ENCODE data around the gene FREY1. TPM values are rescaled to one million over a fixed set of nuclear protein-coding genes. Genes with fewer than 3 reads are reported as not detected.

FREY1 gene
- total and polyA plus RNA-seq, 2 donors (not counting 1 experiment from before 2014, with no cell fraction given), result 0.82 to 6.6 TPM

DNA sequence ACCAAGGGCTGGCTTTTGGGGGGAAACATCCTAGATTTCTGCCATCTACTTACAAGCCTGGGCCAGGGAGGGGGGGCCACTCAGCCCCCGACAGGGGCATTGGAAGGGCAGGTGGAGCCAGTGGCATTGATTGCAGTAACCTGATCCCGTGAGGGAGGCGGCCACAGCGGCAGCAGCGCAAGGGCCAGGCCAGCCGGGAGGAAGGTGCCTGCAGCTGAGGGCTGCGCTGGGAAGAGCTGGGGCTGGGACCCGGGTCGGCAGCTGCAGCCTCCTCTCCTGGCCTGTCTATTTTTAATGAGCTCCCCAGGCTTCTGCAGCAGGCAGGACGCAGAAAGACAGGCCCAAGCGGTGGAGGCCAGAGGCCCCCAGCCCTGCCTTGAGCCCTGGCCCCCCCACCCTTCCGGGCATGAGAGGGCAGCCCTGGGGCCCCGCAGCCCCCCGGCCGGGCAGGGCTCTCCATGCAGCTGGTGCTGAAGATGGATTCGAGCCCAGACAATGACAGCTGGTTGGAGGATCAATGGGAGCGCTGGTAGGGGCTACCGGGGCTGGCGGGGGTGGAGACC is 10.6 kb downstream of the FREY1 start:
- intact Hi-C loops (cut with micrococcal nuclease), result no loop called here
- H3K4me1 Mint-ChIP-seq, result peaks cover 12% of the 10 kb centered on the region
- peaks cover 12 to 17% of the 10 kb centered on the region in 2 donors for H3K4me1 ChIP-seq (ENCODE audit: control insufficient read depth in 2 of 2, insufficient read depth in 2 of 2, low read length in 2 of 2)
- WGBS (ENCODE audit: insufficient coverage), result 32% methylated on average over 19 of the region's 19 CpGs
- CTCF ChIA-PET, result interaction anchor here (3.3 kb wide), 1 partner anchor 69 kb away, joined by 12 read pairs; no protein-coding TSS in a partner anchor
- no peaks in the 10 kb centered on the region for H3K9me3 Mint-ChIP-seq (ENCODE audit: insufficient read depth)
- no peak overlapping the region for H3K4me3 ChIP-seq (ENCODE audit: control extremely low read depth in 1 of 5, extremely low read depth in 1 of 5, insufficient read depth in 1 of 5, low read depth in 2 of 5, low read length in 4 of 5)
- TF ChIP-seq, protein P1, sequence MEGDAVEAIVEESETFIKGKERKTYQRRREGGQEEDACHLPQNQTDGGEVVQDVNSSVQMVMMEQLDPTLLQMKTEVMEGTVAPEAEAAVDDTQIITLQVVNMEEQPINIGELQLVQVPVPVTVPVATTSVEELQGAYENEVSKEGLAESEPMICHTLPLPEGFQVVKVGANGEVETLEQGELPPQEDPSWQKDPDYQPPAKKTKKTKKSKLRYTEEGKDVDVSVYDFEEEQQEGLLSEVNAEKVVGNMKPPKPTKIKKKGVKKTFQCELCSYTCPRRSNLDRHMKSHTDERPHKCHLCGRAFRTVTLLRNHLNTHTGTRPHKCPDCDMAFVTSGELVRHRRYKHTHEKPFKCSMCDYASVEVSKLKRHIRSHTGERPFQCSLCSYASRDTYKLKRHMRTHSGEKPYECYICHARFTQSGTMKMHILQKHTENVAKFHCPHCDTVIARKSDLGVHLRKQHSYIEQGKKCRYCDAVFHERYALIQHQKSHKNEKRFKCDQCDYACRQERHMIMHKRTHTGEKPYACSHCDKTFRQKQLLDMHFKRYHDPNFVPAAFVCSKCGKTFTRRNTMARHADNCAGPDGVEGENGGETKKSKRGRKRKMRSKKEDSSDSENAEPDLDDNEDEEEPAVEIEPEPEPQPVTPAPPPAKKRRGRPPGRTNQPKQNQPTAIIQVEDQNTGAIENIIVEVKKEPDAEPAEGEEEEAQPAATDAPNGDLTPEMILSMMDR (IDR thresholded peaks at IDR 0.05), result no peak
- TF ChIP-seq EZH2 (IDR thresholded peaks at IDR 0.05; ENCODE audit: borderline replicate concordance, insufficient read depth, low read depth, low read length, poor library complexity, severe bottlenecking), result no peak
- peaks cover 0 to 53% (median 24%) of the 10 kb centered on the region in 4 experiments for H3K27me3 ChIP-seq (replicated peaks in 1 of 4; ENCODE audit: control extremely low read depth in 1 of 4, control insufficient read depth in 3 of 4, insufficient read depth in 4 of 4, low read length in 3 of 4)
- H3K79me2 ChIP-seq (ENCODE audit: control insufficient read depth, insufficient read depth, low read length), result no peaks in the 10 kb centered on the region
- peaks cover 0 to 12% (median 0%) of the 10 kb centered on the region in 3 donors for H3K9me3 ChIP-seq (ENCODE audit: control extremely low read depth in 1 of 3, control insufficient read depth in 2 of 3, insufficient read depth in 1 of 3, low read length in 2 of 3)
- no peak overlapping the region for H3K4me2 ChIP-seq (replicated peaks; ENCODE audit: low read depth, low read length, poor library complexity, severe bottlenecking)
- H3K9ac ChIP-seq (ENCODE audit: low read length), result no peak overlapping the region
- no peak overlapping the region for H3K27ac ChIP-seq (ENCODE audit: low read length in 2 of 2)
- no peak overlapping the region for H3K27ac Mint-ChIP-seq
- H3K4me3 Mint-ChIP-seq, result no peak overlapping the region
- ATAC-seq (ENCODE audit: low read depth) (no peak), DNase-seq (no peak)
- no peaks in the 10 kb centered on the region for H3K36me3 ChIP-seq (replicated peaks in 1 of 2; ENCODE audit: control extremely low read depth in 1 of 2, control insufficient read depth in 1 of 2, extremely low read depth in 1 of 2, insufficient read depth in 2 of 2, low read length in 1 of 2)
- POLR2A ChIA-PET, result no interaction called here
- no peaks in the 10 kb centered on the region for H4K20me1 ChIP-seq (ENCODE audit: control insufficient read depth, insufficient read depth, low read length, poor library complexity, severe bottlenecking)
- no peak overlapping the region for H2AFZ ChIP-seq (ENCODE audit: insufficient read depth, low read depth, low read length, poor library complexity, severe bottlenecking)
- H3K27me3 Mint-ChIP-seq, result peaks cover 35% of the 10 kb centered on the region

DNA sequence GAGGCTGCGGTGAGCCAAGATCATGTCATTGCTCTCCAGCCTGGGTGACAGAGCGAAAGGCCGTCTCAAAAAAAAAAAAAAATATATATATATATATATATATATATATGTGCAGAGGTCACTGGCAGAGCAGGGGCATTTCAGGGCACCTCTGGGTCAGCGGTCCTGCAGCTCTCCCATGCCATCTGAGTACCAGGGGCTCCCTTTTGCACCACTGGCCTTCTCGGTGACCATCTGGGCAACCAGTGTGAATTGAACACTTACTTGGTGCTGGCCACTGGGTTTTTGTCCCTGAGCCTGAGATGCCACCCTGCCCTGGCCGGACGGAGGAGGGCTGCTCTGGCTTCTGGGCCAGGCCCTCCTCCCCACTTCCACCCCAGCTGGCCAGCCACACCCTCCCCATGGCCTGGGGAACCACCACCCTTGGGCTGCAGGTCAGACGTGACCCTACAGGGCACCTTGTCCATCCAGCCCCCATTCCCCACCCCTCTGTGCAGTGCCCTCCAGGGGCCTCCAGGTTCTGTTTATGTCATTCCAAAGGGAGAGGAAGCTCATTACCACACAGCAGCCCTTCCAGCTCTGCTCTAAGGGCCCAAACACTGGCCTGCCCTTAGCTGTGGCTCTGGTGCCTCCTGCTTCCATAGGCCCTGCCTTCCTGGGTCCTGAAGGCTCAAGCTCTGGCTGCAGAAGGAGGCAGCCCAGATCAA is 11.4 kb downstream of the FREY1 start:
- no peak overlapping the region for H3K9ac ChIP-seq (ENCODE audit: low read length)
- WGBS (ENCODE audit: insufficient coverage), result 89% methylated on average over 5 of the region's 8 CpGs
- TF ChIP-seq EZH2 (IDR thresholded peaks at IDR 0.05; ENCODE audit: borderline replicate concordance, insufficient read depth, low read depth, low read length, poor library complexity, severe bottlenecking), result no peak
- TF ChIP-seq, protein P1 (IDR thresholded peaks at IDR 0.05), result no peak
- ChIA-PET CTCF (no interaction called here), POLR2A (no interaction called here)
- DNase-seq (no peak), ATAC-seq (ENCODE audit: low read depth) (no peak)
- peaks cover 12 to 16% of the 10 kb centered on the region in 2 donors for H3K4me1 ChIP-seq (ENCODE audit: control insufficient read depth in 2 of 2, insufficient read depth in 2 of 2, low read length in 2 of 2)
- no peaks in the 10 kb centered on the region for H3K79me2 ChIP-seq (ENCODE audit: control insufficient read depth, insufficient read depth, low read length)
- H3K4me3 Mint-ChIP-seq, result no peak overlapping the region
- H3K4me2 ChIP-seq (replicated peaks; ENCODE audit: low read depth, low read length, poor library complexity, severe bottlenecking), result no peak overlapping the region
- H3K36me3 ChIP-seq (replicated peaks in 1 of 2; ENCODE audit: control extremely low read depth in 1 of 2, control insufficient read depth in 1 of 2, extremely low read depth in 1 of 2, insufficient read depth in 2 of 2, low read length in 1 of 2), result no peaks in the 10 kb centered on the region
- H3K27ac ChIP-seq (ENCODE audit: low read length in 2 of 2), result no peak overlapping the region
- no peak overlapping the region for H3K4me3 ChIP-seq (ENCODE audit: control extremely low read depth in 1 of 5, extremely low read depth in 1 of 5, insufficient read depth in 1 of 5, low read depth in 2 of 5, low read length in 4 of 5)
- intact Hi-C loops (cut with micrococcal nuclease), result no loop called here
- no peak overlapping the region for H3K27ac Mint-ChIP-seq
- H4K20me1 ChIP-seq (ENCODE audit: control insufficient read depth, insufficient read depth, low read length, poor library complexity, severe bottlenecking), result no peaks in the 10 kb centered on the region
- peaks cover 0 to 51% (median 24%) of the 10 kb centered on the region in 4 experiments for H3K27me3 ChIP-seq (replicated peaks in 1 of 4; ENCODE audit: control extremely low read depth in 1 of 4, control insufficient read depth in 3 of 4, insufficient read depth in 4 of 4, low read length in 3 of 4)
- peaks cover 0 to 12% (median 0%) of the 10 kb centered on the region in 3 donors for H3K9me3 ChIP-seq (ENCODE audit: control extremely low read depth in 1 of 3, control insufficient read depth in 2 of 3, insufficient read depth in 1 of 3, low read length in 2 of 3)
- no peaks in the 10 kb centered on the region for H3K9me3 Mint-ChIP-seq (ENCODE audit: insufficient read depth)
- H2AFZ ChIP-seq (ENCODE audit: insufficient read depth, low read depth, low read length, poor library complexity, severe bottlenecking), result no peak overlapping the region
- H3K27me3 Mint-ChIP-seq, result peaks cover 34% of the 10 kb centered on the region
- H3K4me1 Mint-ChIP-seq, result peaks cover 11% of the 10 kb centered on the region

Measured in B cell (primary cell).